Stomach (tissue), 9 donors: ENCODE measurements around the gene ADAM12. TPM values are rescaled to one million over a fixed set of nuclear protein-coding genes. Genes with fewer than 3 reads are reported as not detected.

Experiments used
- DNase-seq, 2 donors: peaks; one replicate each; pipeline versions ENCODE4 v3.0.0 to v3.0.0-alpha.2; 2013 to 2019
- H3K27ac ChIP-seq, 5 donors: fragments of 200-600 bp in 4 of 5; sonication (generic) in 4 of 5; one replicate each; pipeline ENCODE4 v1.5.1; 2013 to 2019; ENCODE audit warnings: mild to moderate bottlenecking in 1 of 5, moderate library complexity in 1 of 5
- H3K27me3 ChIP-seq, 3 donors: fragments of 200-600 bp; sonication (generic); one replicate each; pipeline ENCODE4 v1.5.1; 2017 to 2019; ENCODE audit warnings: mixed run types in 1 of 3
- H3K36me3 ChIP-seq, 4 donors: fragments of 200-600 bp; sonication (generic); 1 replicate in 3 of 4; 2 replicates in 1 of 4; pipeline ENCODE4 v1.5.1; 2016 to 2019
- H3K4me1 ChIP-seq, 4 donors: fragments of 200-600 bp; sonication (generic); one replicate each; pipeline ENCODE4 v1.5.1; 2016 to 2019
- H3K4me3 ChIP-seq, 4 donors: fragments of 200-600 bp; sonication (generic) in 3 of 4; one replicate each; pipeline ENCODE4 v1.5.1; 2016 to 2019; ENCODE audit warnings: mild to moderate bottlenecking in 1 of 4
- H3K9me3 ChIP-seq, 4 donors: fragments of 200-600 bp; sonication (generic); one replicate each; pipeline ENCODE4 v1.5.1; 2016 to 2019
- EP300 ChIP-seq: sonication (generic); formaldehyde crosslinking; IDR thresholded peaks from one replicate; pipeline ENCODE4 v1.6.1; 2017; ENCODE audit warnings: antibody characterized with exemption
- POLR2A ChIP-seq, 4 donors: fragments of 450-650 bp; IDR thresholded peaks; one replicate each; pipeline ENCODE4 v1.6.1; 2016; ENCODE audit warnings: antibody characterized with exemption in 4 of 4, control low read depth in 2 of 4, mild to moderate bottlenecking in 1 of 4, moderate library complexity in 1 of 4
- POLR2AphosphoS5 ChIP-seq, 3 donors: sonication (generic); formaldehyde crosslinking; IDR thresholded peaks; one replicate each; pipeline ENCODE4 v1.6.1; 2016; ENCODE audit warnings: antibody characterized with exemption in 3 of 3
- WGBS, 5 donors: extraction: QIAGEN DNeasy Blood & Tissue Kit in 3 of 5; methylation state at CpG; one replicate each; pipeline versions ENCODE4 v1.1.5 to v1.1.7; 2013 to 2018; 5-methylcytosine and 5-hydroxymethylcytosine counted together
- intact Hi-C: fragments of 100-400 bp; cut with DNase I; formaldehyde crosslinking; loops from one replicate; pipeline ENCODE4 v1.15.1; 2023; ENCODE audit warnings: low total_unique reads
- polyA plus RNA-seq, 3 donors: library from polyadenylated mRNA; stranded (reverse); fragments of 200-250 nt; gene quantifications; one replicate each; pipeline ENCODE4 v1.2.3, GENCODE V29; 2013
- total RNA-seq, 5 donors: library from RNA; depleted of rRNA; stranded (reverse); fragments of >200 nt; gene quantifications; one replicate each; pipeline versions ENCODE4 v1.1.0 to v1.2.3, GENCODE V29; 2014 to 2016
- TF ChIP-seq, protein P1 (sequence below), 7 experiments: fragments of 450-650 bp in 4 of 7; fragments of 200-600 bp in 3 of 7; sonication (generic) in 3 of 7; IDR thresholded peaks; one replicate each; pipeline ENCODE4 v1.5.1; 2016 to 2019; ENCODE audit warnings: antibody characterized with exemption in 7 of 7, control low read depth in 2 of 7, mild to moderate bottlenecking in 1 of 7
- donor health status: healthy with polysubstance abuse.
- donor health status: Bipolar disorder and iron deficiency.
- donor health status: healthy.

ADAM12 gene
- total and polyA plus RNA-seq, 8 donors: 0.03 to 6.4 (median 0.50) TPM; not detected in 3

GRCh38 chr10:126204320-126204719 lies 184.0 kb downstream of the ADAM12 start:
- no peak for DNase-seq
- intact Hi-C loops: no loop called here
- no peak overlapping the region for H3K4me3 ChIP-seq
- H3K27ac ChIP-seq: no peak overlapping the region
- H3K27me3 ChIP-seq: no peaks in the 10 kb centered on the region
- no peaks in the 10 kb centered on the region for H3K36me3 ChIP-seq
- no peaks in the 10 kb centered on the region for H3K9me3 ChIP-seq
- 86 to 98% (median 88%) methylated on average over 4 of the region's 4 CpGs for WGBS, 5 donors
- TF ChIP-seq EP300: no peak
- TF ChIP-seq POLR2A (IDR thresholded peaks at IDR 0.05): no peak
- TF ChIP-seq, protein P1, sequence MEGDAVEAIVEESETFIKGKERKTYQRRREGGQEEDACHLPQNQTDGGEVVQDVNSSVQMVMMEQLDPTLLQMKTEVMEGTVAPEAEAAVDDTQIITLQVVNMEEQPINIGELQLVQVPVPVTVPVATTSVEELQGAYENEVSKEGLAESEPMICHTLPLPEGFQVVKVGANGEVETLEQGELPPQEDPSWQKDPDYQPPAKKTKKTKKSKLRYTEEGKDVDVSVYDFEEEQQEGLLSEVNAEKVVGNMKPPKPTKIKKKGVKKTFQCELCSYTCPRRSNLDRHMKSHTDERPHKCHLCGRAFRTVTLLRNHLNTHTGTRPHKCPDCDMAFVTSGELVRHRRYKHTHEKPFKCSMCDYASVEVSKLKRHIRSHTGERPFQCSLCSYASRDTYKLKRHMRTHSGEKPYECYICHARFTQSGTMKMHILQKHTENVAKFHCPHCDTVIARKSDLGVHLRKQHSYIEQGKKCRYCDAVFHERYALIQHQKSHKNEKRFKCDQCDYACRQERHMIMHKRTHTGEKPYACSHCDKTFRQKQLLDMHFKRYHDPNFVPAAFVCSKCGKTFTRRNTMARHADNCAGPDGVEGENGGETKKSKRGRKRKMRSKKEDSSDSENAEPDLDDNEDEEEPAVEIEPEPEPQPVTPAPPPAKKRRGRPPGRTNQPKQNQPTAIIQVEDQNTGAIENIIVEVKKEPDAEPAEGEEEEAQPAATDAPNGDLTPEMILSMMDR (IDR thresholded peaks at IDR 0.05): no peak
- TF ChIP-seq POLR2AphosphoS5 (IDR thresholded peaks at IDR 0.05): no peak
- H3K4me1 ChIP-seq: no peaks in the 10 kb centered on the region

DNA sequence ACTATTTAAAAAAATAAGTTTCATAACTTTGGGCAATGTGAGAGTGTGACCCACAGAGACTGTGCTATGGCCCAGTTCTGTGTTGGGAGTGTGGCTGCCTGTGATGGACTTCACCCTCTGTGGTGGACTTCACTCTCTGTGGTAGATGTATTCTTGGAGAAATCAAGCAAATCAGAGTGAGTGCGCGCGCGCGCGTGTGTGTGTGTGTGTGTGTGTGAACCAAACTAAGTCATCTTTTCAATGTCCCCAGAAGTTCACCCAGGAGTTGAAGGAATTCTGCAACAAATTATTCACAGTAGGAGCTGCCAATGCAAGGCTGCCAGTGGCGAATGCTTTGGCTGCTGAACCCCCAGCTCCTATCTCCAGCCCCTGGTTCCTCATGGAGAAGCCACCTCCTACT lies 184.5 kb downstream of the ADAM12 start:
- Histone ChIP-seq H3K4me1 (no peaks in the 10 kb centered on the region), H3K4me3 (no peak overlapping the region), H3K9me3 (no peaks in the 10 kb centered on the region), H3K36me3 (no peaks in the 10 kb centered on the region), H3K27me3 (no peaks in the 10 kb centered on the region), H3K27ac (no peak overlapping the region)
- intact Hi-C loops: no loop called here
- 86 to 96% (median 94%) methylated on average over 7 of the region's 7 CpGs for WGBS, 5 donors
- no peak for DNase-seq
- TF ChIP-seq EP300: no peak
- TF ChIP-seq, protein P1 (IDR thresholded peaks at IDR 0.05): no peak
- TF ChIP-seq POLR2A (IDR thresholded peaks at IDR 0.05): no peak
- TF ChIP-seq POLR2AphosphoS5 (IDR thresholded peaks at IDR 0.05): no peak

DNA sequence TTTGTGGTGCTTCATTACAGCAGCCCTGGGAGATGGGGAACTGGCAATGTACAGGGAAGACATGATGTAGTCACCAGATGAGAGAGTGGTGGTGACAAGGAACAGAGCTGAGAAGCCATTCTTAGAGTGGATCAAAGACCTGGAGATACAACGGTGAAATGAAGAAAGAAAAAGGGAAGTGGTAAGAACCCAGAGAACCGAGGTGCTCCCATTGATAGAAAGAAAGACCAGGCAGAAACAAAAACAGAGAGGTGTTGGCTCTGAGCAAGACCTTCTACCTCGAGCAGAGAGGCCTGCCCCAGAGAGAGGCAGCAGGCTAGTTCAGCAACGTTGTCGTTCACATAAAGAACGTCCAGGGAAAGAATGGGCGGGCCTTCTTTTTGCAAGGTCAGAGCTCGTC lies 186.7 kb downstream of the ADAM12 start:
- WGBS, 5 donors: 62 to 77% (median 69%) methylated on average over 8 of the region's 8 CpGs
- H3K4me1 ChIP-seq: no peaks in the 10 kb centered on the region

GRCh38 chr10:126199221-126199998 lies 188.9 kb downstream of the ADAM12 start:
- Histone ChIP-seq H3K9me3 (no peaks in the 10 kb centered on the region), H3K27me3 (no peaks in the 10 kb centered on the region), H3K27ac (no peak overlapping the region), H3K4me1 (no peaks in the 10 kb centered on the region), H3K4me3 (no peak overlapping the region), H3K36me3 (no peaks in the 10 kb centered on the region)
- no peak for TF ChIP-seq EP300
- TF ChIP-seq, protein P1 (IDR thresholded peaks at IDR 0.05): no peak
- no peak for TF ChIP-seq POLR2AphosphoS5 (IDR thresholded peaks at IDR 0.05)
- intact Hi-C loops: no loop called here
- WGBS, 5 donors: 76 to 89% (median 84%) methylated on average over 13 of the region's 13 CpGs
- DNase-seq: no peak

More for the DNA sequence above, 186.7 kb downstream of the ADAM12 start:
- intact Hi-C loops: no loop called here
- Histone ChIP-seq H3K9me3 (no peaks in the 10 kb centered on the region), H3K27ac (no peak overlapping the region), H3K4me3 (no peak overlapping the region), H3K36me3 (no peaks in the 10 kb centered on the region), H3K27me3 (no peaks in the 10 kb centered on the region)
- no peak for DNase-seq
- TF ChIP-seq POLR2AphosphoS5 (IDR thresholded peaks at IDR 0.05) (no peak), EP300 (no peak), POLR2A (IDR thresholded peaks at IDR 0.05) (no peak)
- TF ChIP-seq, protein P1 (IDR thresholded peaks at IDR 0.05): no peak
